ENCODE data around the gene ANP32A. TPM values are rescaled to one million over a fixed set of nuclear protein-coding genes. Genes with fewer than 3 reads are reported as not detected.
A peak's percentile ranks its signal among the peaks of the same experiment; 100 is the strongest.

Gene ANP32A
- total and polyA plus RNA-seq, 5 experiments from 2014 or later: 81.3 to 131 (median 88.1) TPM

- no peak for ATAC-seq
Observed at GRCh38 chr15:68776477-68777270, 44.0 kb downstream of the ANP32A start.

DNA sequence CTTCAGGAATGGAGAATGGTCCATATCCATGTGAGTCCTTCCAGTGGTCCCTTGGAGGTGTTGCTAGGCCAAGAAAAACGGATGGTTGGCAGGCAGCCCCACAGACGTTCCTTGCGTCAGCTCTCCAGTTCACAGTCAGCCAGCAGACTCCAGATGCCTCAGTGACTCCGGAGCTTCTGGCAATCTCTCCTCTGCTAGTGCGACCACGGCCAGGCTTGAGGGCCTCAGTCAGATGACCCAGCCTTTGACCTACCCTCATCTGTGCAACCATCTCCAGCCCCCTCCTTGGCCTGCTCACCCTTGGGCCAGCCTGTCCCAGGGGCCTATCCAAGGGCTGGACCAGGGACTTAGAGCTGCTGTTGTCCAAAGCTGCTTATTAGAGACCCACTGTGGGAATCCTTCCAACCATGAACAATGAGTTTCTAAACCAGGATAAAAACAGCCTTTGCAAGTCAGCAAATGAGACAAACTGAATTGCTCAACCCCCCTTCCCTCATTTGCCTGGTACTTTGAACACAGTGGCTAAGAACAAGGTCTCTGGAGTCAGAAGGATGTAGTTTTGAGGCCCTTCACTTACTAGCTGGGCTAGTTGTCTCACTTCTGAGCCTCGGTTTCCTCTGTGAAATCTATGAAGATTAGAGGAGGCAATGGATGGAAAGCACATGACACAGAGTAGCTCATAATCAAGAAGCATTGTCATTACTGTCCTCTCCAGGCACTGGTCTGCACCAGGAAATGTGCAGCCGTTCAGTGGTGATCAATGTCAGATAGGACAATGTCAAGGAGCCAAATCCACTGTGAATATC lies 44.8 kb downstream of the ANP32A start:
- Mint-ChIP-seq H3K27me3 (no peaks in the 10 kb centered on the region), H3K9me3 (no peaks in the 10 kb centered on the region), H3K4me3 (no peak overlapping the region), H3K4me1 (peaks cover 0 to 14% (median 3%) of the 10 kb centered on the region in 4 donors), H3K36me3 (peaks cover 0 to 31% (median 3%) of the 10 kb centered on the region in 3 donors), H3K27ac (peak overlapping the region in 3 of 10 donors; percentile 18 to 50 (median 33))
- no peak for ATAC-seq
- POLR2A ChIA-PET: no interaction called here
- DNase-seq: no peak

More at GRCh38 chr15:68776477-68777270, 44.0 kb downstream of the ANP32A start:
- Mint-ChIP-seq H3K4me1 (peaks cover 2 to 20% (median 4%) of the 10 kb centered on the region in 4 donors), H3K36me3 (peaks cover 0 to 34% (median 3%) of the 10 kb centered on the region in 3 donors), H3K27ac (peak overlapping the region in 7 of 10 donors; percentile 1 to 88 (median 28)), H3K27me3 (no peaks in the 10 kb centered on the region), H3K9me3 (no peaks in the 10 kb centered on the region), H3K4me3 (no peak overlapping the region)
- DNase-seq: no peak
- POLR2A ChIA-PET: interaction anchor here (0.8 kb wide), 1 partner anchor 12 kb away, joined by 3 read pairs; no protein-coding TSS in a partner anchor

DNA sequence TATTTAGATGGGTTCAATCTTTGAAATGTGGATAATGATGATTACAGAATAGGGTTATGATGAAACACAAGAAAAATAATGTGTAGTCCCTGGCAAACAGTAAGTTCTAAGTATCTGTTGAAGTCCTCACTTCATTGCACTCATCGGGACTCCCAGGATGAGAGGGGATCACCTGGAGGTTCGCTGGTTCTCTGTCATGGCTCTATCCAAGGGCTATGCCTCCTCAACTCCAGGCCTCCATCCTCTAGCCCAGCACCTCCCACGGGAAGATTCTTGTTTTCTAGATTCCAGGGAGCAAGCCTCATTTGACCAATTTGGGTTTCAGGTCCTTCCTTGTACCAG lies 45.5 kb downstream of the ANP32A start:
- Mint-ChIP-seq H3K4me3 (no peak overlapping the region), H3K4me1 (peaks cover 0 to 14% (median 3%) of the 10 kb centered on the region in 4 donors), H3K36me3 (peaks cover 0 to 25% (median 1%) of the 10 kb centered on the region in 3 donors), H3K27ac (peak overlapping the region in 1 of 10 donors; percentile 56), H3K27me3 (no peaks in the 10 kb centered on the region), H3K9me3 (no peaks in the 10 kb centered on the region)
- DNase-seq (no peak), ATAC-seq (no peak)
- POLR2A ChIA-PET: no interaction called here

- H3K27me3 Mint-ChIP-seq: no peaks in the 10 kb centered on the region
- H3K4me3 Mint-ChIP-seq: no peak overlapping the region
- H3K27ac Mint-ChIP-seq: peak overlapping the region in 2 of 10 donors; percentile 61 to 66
- no peaks in the 10 kb centered on the region for H3K9me3 Mint-ChIP-seq
- POLR2A ChIA-PET: no interaction called here
- ATAC-seq (no peak), DNase-seq (no peak)
- H3K4me1 Mint-ChIP-seq: peaks cover 0 to 14% (median 3%) of the 10 kb centered on the region in 4 donors
- H3K36me3 Mint-ChIP-seq: peaks cover 0 to 20% (median 1%) of the 10 kb centered on the region in 3 donors
Observed at GRCh38 chr15:68774521-68775235, 46.0 kb downstream of the ANP32A start.

DNA sequence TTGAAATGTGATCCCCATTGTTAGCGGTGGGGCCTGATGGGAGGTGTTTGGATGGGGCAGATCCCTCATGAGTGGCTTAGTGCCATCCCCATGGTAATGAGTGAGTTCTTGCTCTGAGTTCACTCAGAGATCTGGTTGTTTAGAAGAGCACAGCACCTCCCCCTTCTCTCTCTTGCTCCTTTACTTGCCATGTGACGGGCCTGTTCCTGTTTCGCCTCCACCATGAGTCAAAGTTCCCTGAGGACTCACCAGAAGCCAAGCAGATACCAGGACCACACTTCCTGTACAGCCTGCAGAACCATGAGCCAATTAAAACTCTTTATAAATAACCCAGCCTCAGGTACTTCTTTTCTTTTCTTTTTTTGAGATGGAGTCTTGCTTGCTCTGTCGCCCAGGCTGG lies 46.6 kb downstream of the ANP32A start:
- Mint-ChIP-seq H3K9me3 (no peaks in the 10 kb centered on the region), H3K27ac (peak overlapping the region in 3 of 10 donors; percentile 47 to 66 (median 61)), H3K4me3 (no peak overlapping the region), H3K4me1 (peaks cover 0 to 14% (median 3%) of the 10 kb centered on the region in 4 donors), H3K27me3 (no peaks in the 10 kb centered on the region), H3K36me3 (peaks cover 0 to 14% (median 0%) of the 10 kb centered on the region in 3 donors)
- DNase-seq: no peak
- ATAC-seq: no peak
- POLR2A ChIA-PET: no interaction called here

DNA sequence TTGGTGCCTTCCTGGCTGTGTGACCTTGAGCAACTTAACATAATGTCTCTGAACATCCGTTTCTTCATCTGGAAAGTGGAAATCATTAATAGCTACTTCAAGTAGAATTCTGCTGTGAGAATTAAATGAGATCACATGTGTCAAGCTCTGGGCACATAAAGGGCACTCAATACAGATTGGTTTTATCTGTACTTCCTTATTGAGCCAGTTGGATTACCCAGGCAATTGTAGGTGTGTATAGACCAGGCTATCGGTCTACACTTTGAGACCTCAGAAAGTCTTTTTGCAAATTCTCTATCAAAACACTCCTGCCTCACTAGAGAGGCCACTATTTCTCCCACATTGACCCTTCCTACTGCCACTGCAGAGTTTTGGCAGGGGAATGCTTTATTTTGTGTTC lies 47.7 kb downstream of the ANP32A start:
- H3K27ac Mint-ChIP-seq: no peak overlapping the region
- DNase-seq (no peak), ATAC-seq (no peak)
- POLR2A ChIA-PET: no interaction called here
- no peak overlapping the region for H3K4me3 Mint-ChIP-seq
- no peaks in the 10 kb centered on the region for H3K9me3 Mint-ChIP-seq
- H3K4me1 Mint-ChIP-seq: peaks cover 0 to 14% (median 3%) of the 10 kb centered on the region in 4 donors
- no peaks in the 10 kb centered on the region for H3K27me3 Mint-ChIP-seq
- H3K36me3 Mint-ChIP-seq: peaks cover 0 to 4% (median 0%) of the 10 kb centered on the region in 3 donors

DNA sequence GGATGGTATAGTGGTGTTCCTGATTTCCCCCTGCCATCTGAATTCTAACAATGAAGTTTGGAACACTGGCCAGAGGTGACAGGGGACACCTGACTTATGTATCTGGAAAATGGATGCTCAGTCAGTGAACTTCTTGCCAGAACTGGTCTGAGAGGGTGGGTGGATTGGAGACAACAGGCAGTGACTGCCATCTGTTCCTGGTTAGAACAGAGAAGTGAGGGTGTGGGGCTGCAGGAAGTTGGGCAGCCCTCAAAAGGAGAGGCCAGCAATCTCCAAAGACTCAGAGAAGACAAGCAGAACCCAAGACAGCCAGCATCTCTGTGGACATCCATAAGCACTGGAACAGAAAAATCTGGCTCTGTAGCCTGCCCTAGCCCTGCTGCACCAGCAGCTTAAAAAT lies 50.5 kb downstream of the ANP32A start:
- POLR2A ChIA-PET: interaction anchor here (0.6 kb wide), 1 partner anchor 34 kb away, joined by 8 read pairs; no protein-coding TSS in a partner anchor
- H3K4me1 Mint-ChIP-seq: peaks cover 0 to 5% (median 0%) of the 10 kb centered on the region in 4 donors
- DNase-seq (no peak), ATAC-seq (no peak)
- H3K27me3 Mint-ChIP-seq: peaks cover 0 to 3% (median 0%) of the 10 kb centered on the region in 5 donors
- no peaks in the 10 kb centered on the region for H3K9me3 Mint-ChIP-seq
- H3K36me3 Mint-ChIP-seq: no peaks in the 10 kb centered on the region
- H3K4me3 Mint-ChIP-seq: no peak overlapping the region
- no peak overlapping the region for H3K27ac Mint-ChIP-seq

DNA sequence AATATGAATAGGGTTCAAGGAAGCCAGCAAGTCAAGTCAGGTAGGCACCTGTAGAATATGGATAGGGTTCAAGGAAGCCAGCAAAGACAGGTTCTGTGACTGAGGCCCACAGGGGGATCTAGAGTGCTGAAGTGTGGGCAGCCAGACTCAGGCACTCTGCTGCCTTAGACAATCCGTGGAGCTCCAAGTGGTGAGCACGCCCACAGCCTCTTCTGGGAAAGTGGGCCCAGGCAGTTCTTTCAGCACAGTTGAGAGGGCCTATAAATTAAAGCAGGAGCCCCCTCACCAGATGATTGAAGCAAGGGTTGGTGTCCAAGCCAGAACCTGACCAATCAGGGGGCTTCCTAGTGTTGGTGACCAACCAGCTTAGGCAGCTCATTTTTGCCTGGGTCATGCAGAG lies 51.0 kb downstream of the ANP32A start:
- H3K27ac Mint-ChIP-seq: no peak overlapping the region
- no peak for ATAC-seq
- H3K36me3 Mint-ChIP-seq: no peaks in the 10 kb centered on the region
- POLR2A ChIA-PET: no interaction called here
- peaks cover 0 to 3% (median 0%) of the 10 kb centered on the region in 5 donors for H3K27me3 Mint-ChIP-seq
- H3K4me3 Mint-ChIP-seq: no peak overlapping the region
- peaks cover 0 to 5% (median 0%) of the 10 kb centered on the region in 4 donors for H3K4me1 Mint-ChIP-seq
- DNase-seq: no peak
- no peaks in the 10 kb centered on the region for H3K9me3 Mint-ChIP-seq

GRCh38 chr15:68768321-68768720 lies 52.4 kb downstream of the ANP32A start:
- H3K4me1 Mint-ChIP-seq: peaks cover 0 to 5% (median 0%) of the 10 kb centered on the region in 4 donors
- no peak for DNase-seq
- peaks cover 0 to 3% (median 0%) of the 10 kb centered on the region in 5 donors for H3K27me3 Mint-ChIP-seq
- no peaks in the 10 kb centered on the region for H3K36me3 Mint-ChIP-seq
- H3K27ac Mint-ChIP-seq: no peak overlapping the region
- H3K9me3 Mint-ChIP-seq: no peaks in the 10 kb centered on the region
- ATAC-seq: no peak
- POLR2A ChIA-PET: no interaction called here
- no peak overlapping the region for H3K4me3 Mint-ChIP-seq

DNA sequence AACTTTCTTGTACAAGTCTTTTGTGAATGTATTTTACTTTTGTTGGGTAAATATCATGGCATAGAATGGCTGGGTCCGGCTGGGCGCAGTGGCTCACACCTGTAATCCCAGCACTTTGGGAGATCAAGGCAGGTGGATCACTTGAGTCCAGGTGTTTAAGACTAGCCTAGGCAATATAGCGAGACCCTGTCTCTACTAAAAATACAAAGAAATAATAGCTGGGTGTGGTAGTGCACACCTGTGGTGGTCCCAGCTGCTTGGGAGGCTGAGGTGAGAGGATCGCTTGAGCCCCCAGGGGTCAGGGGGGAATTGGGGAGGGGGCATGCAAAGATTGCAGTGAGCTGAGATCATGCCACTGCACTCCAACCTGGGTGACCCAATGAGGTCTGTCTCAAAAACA lies 52.9 kb downstream of the ANP32A start:
- Mint-ChIP-seq H3K4me1 (peaks cover 0 to 5% (median 0%) of the 10 kb centered on the region in 4 donors), H3K4me3 (no peak overlapping the region), H3K9me3 (no peaks in the 10 kb centered on the region), H3K36me3 (no peaks in the 10 kb centered on the region), H3K27ac (no peak overlapping the region), H3K27me3 (peaks cover 0 to 3% (median 0%) of the 10 kb centered on the region in 5 donors)
- POLR2A ChIA-PET: no interaction called here
- DNase-seq (no peak), ATAC-seq (no peak)

DNA sequence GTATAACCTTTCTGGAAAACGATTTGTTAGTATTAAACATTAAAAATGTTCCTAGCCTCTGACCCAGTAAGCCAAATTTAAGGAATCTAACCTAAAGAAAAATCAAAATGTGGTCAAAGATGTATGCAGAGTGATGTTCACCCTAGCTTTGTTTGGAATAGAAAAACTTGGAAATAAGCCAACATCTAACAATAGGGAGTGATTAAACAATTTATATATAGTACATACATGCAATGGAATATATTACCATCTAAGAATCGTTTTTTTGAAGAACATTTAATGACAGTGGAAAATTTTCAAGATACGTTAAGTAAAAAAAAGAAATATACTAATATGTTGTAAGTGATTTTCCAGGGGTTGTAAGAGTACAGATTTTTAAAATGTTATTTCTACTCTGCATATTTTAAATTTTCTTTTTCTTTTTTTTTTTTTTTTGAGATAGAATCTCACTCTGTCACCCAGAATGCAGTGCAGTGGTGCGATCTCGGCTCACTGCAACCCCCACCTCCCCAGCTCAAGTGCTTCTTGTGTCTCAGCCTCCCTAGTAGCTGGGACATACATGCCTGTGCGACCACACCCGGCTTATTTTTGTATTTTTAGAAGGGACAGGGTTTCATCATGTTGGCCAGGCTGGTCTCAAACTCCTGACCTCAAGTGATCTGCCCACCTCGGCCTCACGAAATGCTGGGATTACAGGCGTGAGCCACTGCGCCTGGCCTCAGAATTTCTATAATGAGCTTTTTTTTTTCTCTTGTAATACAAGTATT lies 54.9 kb downstream of the ANP32A start:
- POLR2A ChIA-PET: no interaction called here
- no peak overlapping the region for H3K27ac Mint-ChIP-seq
- DNase-seq (no peak), ATAC-seq (no peak)
- no peaks in the 10 kb centered on the region for H3K36me3 Mint-ChIP-seq
- no peaks in the 10 kb centered on the region for H3K4me1 Mint-ChIP-seq
- no peaks in the 10 kb centered on the region for H3K9me3 Mint-ChIP-seq
- no peak overlapping the region for H3K4me3 Mint-ChIP-seq
- peaks cover 0 to 6% (median 0%) of the 10 kb centered on the region in 5 donors for H3K27me3 Mint-ChIP-seq

- DNase-seq: no peak
- no peak overlapping the region for H3K27ac Mint-ChIP-seq
- ATAC-seq: no peak
- no peaks in the 10 kb centered on the region for H3K36me3 Mint-ChIP-seq
- H3K4me1 Mint-ChIP-seq: no peaks in the 10 kb centered on the region
- peaks cover 0 to 13% (median 8%) of the 10 kb centered on the region in 5 donors for H3K27me3 Mint-ChIP-seq
- POLR2A ChIA-PET: no interaction called here
- H3K4me3 Mint-ChIP-seq: no peak overlapping the region
- no peaks in the 10 kb centered on the region for H3K9me3 Mint-ChIP-seq
Observed at GRCh38 chr15:68764090-68764489, 56.6 kb downstream of the ANP32A start.

Measured in naive thymus-derived CD8-positive, alpha-beta T cell (primary cell).